Measurements from ENCODE around the gene TERF2IP.

- no peak for TF ChIP-seq POLR2A (IDR thresholded peaks at IDR 0.05)
- TF ChIP-seq CTCF (IDR thresholded peaks at IDR 0.05): no peak
- no peak for TF ChIP-seq POLR2AphosphoS5 (IDR thresholded peaks at IDR 0.05)
Observed at GRCh38 chr16:75644240-75645012, 3.1 kb upstream of the TERF2IP start.
